SH-SY5Y (cell line): ENCODE measurements around the gene ZDHHC22.

Source experiments
- GATA2 ChIP-seq: IDR thresholded peaks from 2 replicates; pipeline ENCODE4 v1.6.1; 2011; ENCODE audit warnings: mild to moderate bottlenecking, low read depth, low read length
- GATA3 ChIP-seq: IDR thresholded peaks from 2 replicates; pipeline ENCODE4 v1.6.1; 2011; ENCODE audit warnings: low read depth, mild to moderate bottlenecking, low read length, moderate library complexity

DNA sequence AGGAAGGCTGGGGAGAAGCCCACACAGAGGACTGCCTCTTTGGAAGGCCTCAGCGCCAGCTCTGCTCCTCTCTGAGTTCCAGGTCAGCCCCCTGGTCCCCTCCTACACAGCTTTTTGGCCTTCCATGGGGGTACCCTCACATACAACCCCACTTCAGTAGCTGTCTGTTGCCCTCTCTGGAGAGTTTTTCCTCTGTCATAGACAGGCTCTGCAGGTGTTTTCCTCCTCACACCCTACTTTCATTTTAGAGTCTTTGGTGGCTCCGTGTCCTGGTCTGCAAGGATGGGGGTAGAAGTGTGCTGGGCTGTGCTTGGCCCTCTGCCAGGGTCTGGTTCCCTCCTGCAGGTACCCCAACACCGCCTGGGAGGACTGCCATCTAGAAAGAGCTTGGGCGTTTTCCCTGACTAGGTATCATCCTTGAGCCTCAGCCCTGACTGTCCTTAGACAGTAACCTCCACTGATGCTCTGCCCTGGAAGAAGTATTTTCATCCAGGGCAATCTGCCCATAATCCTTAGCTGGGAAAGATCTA, 15.1 kb downstream of the ZDHHC22 start:
- no peak for TF ChIP-seq GATA3
- no peak for TF ChIP-seq GATA2
